T-cell (primary cell): Measurements from ENCODE around the gene CAMTA2. TPM values are rescaled to one million over a fixed set of nuclear protein-coding genes. Genes with fewer than 3 reads are reported as not detected.

Experiments used
- ATAC-seq, 4 experiments: fragments of 200-7000 bp in 3 of 4; fragments of 150-1000 bp in 1 of 4; cut with Tn5 transposase; replicated peaks in 1 of 4; 1 replicate in 3 of 4; 2 replicates in 1 of 4; pipeline ENCODE4 v1.10.0; 2021; ENCODE audit warnings: moderate library complexity in 3 of 4, mild to moderate bottlenecking in 2 of 4, moderate number of reproducible peaks in 1 of 4
- CTCF ChIA-PET, 2 donors: fragments of 300-600 bp; sonication (Branson Sonifier 250); formaldehyde crosslinking; loops; one replicate each; lab custom pipeline; 2022; ENCODE audit warnings: antibody characterized with exemption in 2 of 2; lab: Charles Lee
- POLR2A ChIA-PET, 2 donors: fragments of 300-600 bp; sonication (Branson Sonifier 250); formaldehyde crosslinking; loops; one replicate each; lab custom pipeline; 2022; ENCODE audit warnings: antibody characterized with exemption in 2 of 2; lab: Charles Lee
- DNase-seq, 35 experiments: peaks; one replicate each; pipeline versions ENCODE4 v3.0.0 to v3.0.0-alpha.2; 2013 to 2023
- H3K27ac ChIP-seq: one replicate; pipeline ENCODE4 v1.5.1; 2013; ENCODE audit warnings: low read length
- H3K27me3 ChIP-seq, 2 experiments: replicated peaks in 1 of 2; 1 replicate in 1 of 2; 2 replicates in 1 of 2; pipeline versions ENCODE4 v1.6.1 to v1.7.0; 2013; ENCODE audit warnings: low read length in 1 of 2, mixed read lengths in 1 of 2; ENCODE audit not compliant: control insufficient read depth in 2 of 2, insufficient read depth in 2 of 2; ENCODE audit errors: extremely low read depth in 1 of 2
- H3K36me3 ChIP-seq, 2 donors: 1 replicate in 1 of 2; 2 replicates in 1 of 2; pipeline versions ENCODE4 v1.6.1 to v1.7.0; 2013; ENCODE audit warnings: low read length in 1 of 2; ENCODE audit not compliant: control insufficient read depth in 2 of 2, insufficient read depth in 1 of 2; ENCODE audit errors: extremely low read depth in 1 of 2
- H3K4me1 ChIP-seq, 2 experiments: 1 replicate in 1 of 2; 2 replicates in 1 of 2; pipeline versions ENCODE4 v1.6.1 to v1.7.0; 2013; ENCODE audit warnings: low read length in 2 of 2, mixed read lengths in 1 of 2; ENCODE audit not compliant: insufficient read depth in 2 of 2, control insufficient read depth in 1 of 2; ENCODE audit errors: extremely low read depth in 1 of 2
- H3K4me3 ChIP-seq, 2 donors: 1 replicate in 1 of 2; 2 replicates in 1 of 2; pipeline versions ENCODE4 v1.5.1 to v1.7.0; 2013; ENCODE audit warnings: mild to moderate bottlenecking in 2 of 2, low read length in 1 of 2, moderate library complexity in 1 of 2; ENCODE audit not compliant: control insufficient read depth in 1 of 2; ENCODE audit errors: extremely low read depth in 1 of 2
- H3K9me3 ChIP-seq: 2 replicates; pipeline ENCODE4 v1.7.0; 2013
- H3K27ac Mint-ChIP-seq, 2 donors: one replicate each; pipeline ENCODE4 v1.8.0; 2020 to 2021; ENCODE audit warnings: mild to moderate bottlenecking in 2 of 2, mixed read lengths in 2 of 2
- H3K27me3 Mint-ChIP-seq, 2 donors: one replicate each; pipeline ENCODE4 v1.8.0; 2021 to 2022; ENCODE audit warnings: mixed read lengths in 2 of 2
- H3K36me3 Mint-ChIP-seq: one replicate; pipeline ENCODE4 v1.8.0; 2021; ENCODE audit warnings: mixed read lengths
- H3K4me1 Mint-ChIP-seq, 3 donors: one replicate each; pipeline ENCODE4 v1.8.0; 2020 to 2022; ENCODE audit warnings: mixed read lengths in 3 of 3, mild to moderate bottlenecking in 1 of 3
- H3K4me3 Mint-ChIP-seq, 3 donors: one replicate each; pipeline ENCODE4 v1.8.0; 2020 to 2022; ENCODE audit warnings: mild to moderate bottlenecking in 3 of 3, mixed read lengths in 3 of 3, moderate library complexity in 3 of 3
- H3K9me3 Mint-ChIP-seq, 3 donors: one replicate each; pipeline ENCODE4 v1.8.0; 2020 to 2022; ENCODE audit warnings: mixed read lengths in 3 of 3
- WGBS: methylation state at CpG from one replicate; pipeline ENCODE4 v1.1.5; 2013; ENCODE audit warnings: missing lambda C conversion rate; ENCODE audit not compliant: insufficient coverage; 5-methylcytosine and 5-hydroxymethylcytosine counted together
- total RNA-seq, 35 experiments: library from RNA in 6 of 35; stranded (reverse) in 6 of 35; fragments of 120-200 nt in 1 of 35; gene quantifications; one replicate each; pipeline versions ENCODE4 v1.2.1 to v1.2.4 and lab custom pipeline; 2013 to 2026

The CAMTA2 gene
- total RNA-seq, 5 donors from 2014 or later (not counting 1 experiment from before 2014, with no cell fraction given) = 59.8 to 82.8 (median 72.0) TPM

GRCh38 chr17:4982305-4982704 lies 5.2 kb downstream of the CAMTA2 start:
- no peaks in the 10 kb centered on the region for H3K9me3 Mint-ChIP-seq
- no peaks in the 10 kb centered on the region for H3K9me3 ChIP-seq
- peaks cover 28 to 41% (median 30%) of the 10 kb centered on the region in 3 donors for H3K4me1 Mint-ChIP-seq
- no peaks in the 10 kb centered on the region for H3K27me3 Mint-ChIP-seq
- no peak overlapping the region for H3K27ac ChIP-seq
- H3K27ac Mint-ChIP-seq = peak overlapping the region in 1 of 2 donors; percentile 46
- H3K36me3 ChIP-seq = peaks cover 10 to 47% of the 10 kb centered on the region in 2 donors
- 90% methylated on average over 5 of the region's 5 CpGs for WGBS
- ChIA-PET CTCF (no interaction called here), POLR2A (no interaction called here)
- peaks cover 27% of the 10 kb centered on the region for H3K36me3 Mint-ChIP-seq
- DNase-seq (no peak), ATAC-seq (no peak)
- no peak overlapping the region for H3K4me3 Mint-ChIP-seq
- no peak overlapping the region for H3K4me3 ChIP-seq
- peaks cover 8 to 23% of the 10 kb centered on the region in 2 experiments for H3K4me1 ChIP-seq
- no peaks in the 10 kb centered on the region for H3K27me3 ChIP-seq

DNA sequence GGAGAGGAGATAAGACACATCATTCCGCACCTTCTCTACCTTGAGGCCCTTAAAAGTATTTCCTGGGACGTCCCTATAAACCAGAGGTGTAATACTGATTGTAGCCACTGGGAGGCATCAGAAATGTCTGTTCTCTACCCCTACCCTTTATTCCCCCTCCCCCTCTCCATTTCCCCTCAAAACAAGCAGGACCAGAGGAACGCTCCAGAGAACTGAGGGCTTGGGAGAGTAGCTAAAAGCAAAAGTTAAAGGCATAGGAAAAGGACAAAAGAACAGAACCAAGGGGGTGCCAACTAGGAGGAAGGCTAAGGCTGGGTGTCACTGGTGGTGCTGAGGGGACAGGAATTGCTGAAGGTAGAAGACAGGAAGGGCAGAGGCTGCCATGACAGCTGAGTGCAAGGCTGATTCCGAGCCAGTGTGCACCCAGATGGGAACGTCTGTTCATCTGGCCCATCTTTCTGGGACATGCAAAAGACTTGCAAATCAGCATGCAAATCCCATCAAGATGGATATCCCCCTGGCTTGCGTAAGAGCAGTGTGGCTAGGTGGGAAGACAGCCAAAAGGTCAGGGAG lies 6.7 kb downstream of the CAMTA2 start:
- Histone ChIP-seq H3K36me3 (peaks cover 10 to 60% of the 10 kb centered on the region in 2 donors), H3K4me1 (peaks cover 8 to 12% of the 10 kb centered on the region in 2 experiments), H3K4me3 (no peak overlapping the region), H3K9me3 (no peaks in the 10 kb centered on the region), H3K27me3 (no peaks in the 10 kb centered on the region), H3K27ac (no peak overlapping the region)
- peak; percentile 83 to 88 (median 85) for ATAC-seq
- CTCF ChIA-PET = interaction anchor here (0.5 to 1.7 kb wide), 6 partner anchors 10 to 304 kb away, joined by 3 to 7 read pairs (median 3); partner anchors contain the start of gene SPAG7 (in 1 of the 2)
- peak in 17 of 35 experiments; percentile 14 to 83 (median 41) for DNase-seq
- H3K4me3 Mint-ChIP-seq = peak overlapping the region in 1 of 3 donors; percentile 10
- WGBS = no CpG with 5 or more reads among the region's 6 CpGs
- H3K9me3 Mint-ChIP-seq = no peaks in the 10 kb centered on the region
- peaks cover 30% of the 10 kb centered on the region for H3K36me3 Mint-ChIP-seq
- POLR2A ChIA-PET = no interaction called here
- H3K27ac Mint-ChIP-seq = peak overlapping the region; percentile 80
- peaks cover 17 to 31% (median 20%) of the 10 kb centered on the region in 3 donors for H3K4me1 Mint-ChIP-seq
- no peaks in the 10 kb centered on the region for H3K27me3 Mint-ChIP-seq

- Histone ChIP-seq H3K27me3 (no peaks in the 10 kb centered on the region), H3K36me3 (peaks cover 10 to 67% of the 10 kb centered on the region in 2 donors), H3K4me1 (peaks cover 8 to 12% of the 10 kb centered on the region in 2 experiments), H3K9me3 (no peaks in the 10 kb centered on the region), H3K27ac (no peak overlapping the region), H3K4me3 (no peak overlapping the region)
- H3K4me3 Mint-ChIP-seq = no peak overlapping the region
- H3K4me1 Mint-ChIP-seq = peaks cover 10 to 29% (median 23%) of the 10 kb centered on the region in 3 donors
- ChIA-PET POLR2A (interaction anchor here (0.5 to 0.6 kb wide), 2 partner anchors 83 kb away, joined by 5 read pairs; no protein-coding TSS in a partner anchor), CTCF (interaction anchor here in 1 of 2 donors (0.6 kb wide), 1 partner anchor 839 kb away, joined by 3 read pairs; no protein-coding TSS in a partner anchor)
- ATAC-seq (no peak), DNase-seq (no peak)
- no peak overlapping the region for H3K27ac Mint-ChIP-seq
- H3K9me3 Mint-ChIP-seq = no peaks in the 10 kb centered on the region
- peaks cover 43% of the 10 kb centered on the region for H3K36me3 Mint-ChIP-seq
- H3K27me3 Mint-ChIP-seq = no peaks in the 10 kb centered on the region
Observed at GRCh38 chr17:4978726-4979125, 8.7 kb downstream of the CAMTA2 start.

- DNase-seq = no peak
- Histone ChIP-seq H3K27ac (no peak overlapping the region), H3K36me3 (peaks cover 14 to 65% of the 10 kb centered on the region in 2 donors), H3K4me3 (no peak overlapping the region), H3K9me3 (no peaks in the 10 kb centered on the region), H3K4me1 (peaks cover 0 to 11% of the 10 kb centered on the region in 2 experiments), H3K27me3 (no peaks in the 10 kb centered on the region)
- Mint-ChIP-seq H3K9me3 (no peaks in the 10 kb centered on the region), H3K27me3 (no peaks in the 10 kb centered on the region), H3K4me3 (no peak overlapping the region), H3K27ac (peak overlapping the region in 1 of 2 donors; percentile 61), H3K36me3 (peaks cover 38% of the 10 kb centered on the region), H3K4me1 (peaks cover 7 to 17% (median 15%) of the 10 kb centered on the region in 3 donors)
- 100% methylated on average over 2 of the region's 9 CpGs for WGBS
- ATAC-seq = no peak
- POLR2A ChIA-PET = no interaction called here
- CTCF ChIA-PET = interaction anchor here in 1 of 2 donors (0.6 to 0.7 kb wide), 2 partner anchors 16 to 124 kb away, joined by 3 to 4 read pairs; no protein-coding TSS in a partner anchor
Observed at GRCh38 chr17:4974115-4974670, 13.3 kb downstream of the CAMTA2 start.

DNA sequence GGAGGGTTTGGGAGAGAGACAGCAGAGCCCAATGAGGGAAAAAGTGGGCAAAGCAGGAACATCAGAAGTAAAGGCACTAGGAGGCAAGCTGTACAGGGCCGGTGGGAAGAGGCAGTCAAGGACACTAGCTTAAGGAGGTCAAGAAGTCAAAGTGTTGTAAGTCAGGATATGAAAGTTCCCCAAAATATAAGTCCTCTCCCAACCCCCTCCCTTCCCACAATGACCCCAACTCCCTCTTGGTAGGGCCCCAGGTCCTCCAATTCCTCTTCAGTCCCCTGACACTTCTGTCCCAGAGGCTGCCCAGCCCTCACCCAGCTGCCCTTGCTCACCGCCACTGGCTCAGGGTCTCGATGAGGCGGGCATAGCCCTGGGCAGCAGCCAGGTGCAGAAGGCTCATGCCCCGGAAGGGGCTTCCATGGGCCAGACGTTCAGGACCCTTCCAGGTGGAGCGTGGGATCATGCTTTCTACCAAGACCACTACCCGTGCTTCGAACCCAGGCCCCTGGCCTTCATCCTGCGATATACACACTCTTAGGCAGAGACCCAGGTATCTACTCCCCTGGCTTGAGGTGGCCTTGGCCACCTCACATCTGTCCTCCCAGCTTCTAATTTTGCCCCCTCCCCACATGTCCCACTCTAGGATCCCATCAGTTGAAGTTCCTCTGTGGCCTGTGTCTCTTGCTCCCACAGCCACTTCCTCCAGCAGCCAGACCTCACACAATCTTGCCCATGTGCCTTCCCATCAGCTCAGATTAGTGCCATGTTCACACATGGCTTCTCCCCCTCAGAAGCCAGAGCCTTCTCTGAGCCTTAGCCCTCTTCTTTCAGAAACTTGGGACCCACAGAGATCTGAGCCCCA lies 14.0 kb downstream of the CAMTA2 start:
- ChIA-PET POLR2A (interaction anchor here in 1 of 2 donors (0.6 kb wide), 1 partner anchor 76 kb away, joined by 3 read pairs; no protein-coding TSS in a partner anchor), CTCF (interaction anchor here in 1 of 2 donors (0.6 kb wide), 1 partner anchor 70 kb away, joined by 9 read pairs; no protein-coding TSS in a partner anchor)
- DNase-seq (no peak), ATAC-seq (no peak)
- H3K36me3 ChIP-seq = peaks cover 8 to 59% of the 10 kb centered on the region in 2 donors
- no peaks in the 10 kb centered on the region for H3K9me3 Mint-ChIP-seq
- H3K4me3 ChIP-seq = no peak overlapping the region
- 95% methylated on average over 8 of the region's 10 CpGs for WGBS
- peaks cover 1 to 18% of the 10 kb centered on the region in 2 experiments for H3K4me1 ChIP-seq
- no peak overlapping the region for H3K4me3 Mint-ChIP-seq
- H3K4me1 Mint-ChIP-seq = peaks cover 7 to 22% (median 14%) of the 10 kb centered on the region in 3 donors
- H3K27me3 ChIP-seq = no peaks in the 10 kb centered on the region
- H3K27me3 Mint-ChIP-seq = no peaks in the 10 kb centered on the region
- H3K27ac Mint-ChIP-seq = peak overlapping the region in 1 of 2 donors; percentile 35
- H3K36me3 Mint-ChIP-seq = peaks cover 38% of the 10 kb centered on the region
- H3K27ac ChIP-seq = no peak overlapping the region
- no peaks in the 10 kb centered on the region for H3K9me3 ChIP-seq

- peaks cover 7 to 22% (median 14%) of the 10 kb centered on the region in 3 donors for H3K4me1 Mint-ChIP-seq
- H3K4me1 ChIP-seq = peaks cover 2 to 25% of the 10 kb centered on the region in 2 experiments
- H3K9me3 ChIP-seq = no peaks in the 10 kb centered on the region
- no peak overlapping the region for H3K4me3 ChIP-seq
- H3K36me3 ChIP-seq = peaks cover 4 to 51% of the 10 kb centered on the region in 2 donors
- DNase-seq (no peak), ATAC-seq (no peak)
- no peak overlapping the region for H3K4me3 Mint-ChIP-seq
- peaks cover 35% of the 10 kb centered on the region for H3K36me3 Mint-ChIP-seq
- WGBS = 100% methylated on average over 4 of the region's 12 CpGs
- no peaks in the 10 kb centered on the region for H3K27me3 Mint-ChIP-seq
- ChIA-PET CTCF (interaction anchor here in 1 of 2 donors (0.5 kb wide), 1 partner anchor 108 kb away, joined by 7 read pairs; no protein-coding TSS in a partner anchor), POLR2A (interaction anchor here in 1 of 2 donors (0.6 kb wide), 1 partner anchor 77 kb away, joined by 3 read pairs; no protein-coding TSS in a partner anchor)
- H3K9me3 Mint-ChIP-seq = no peaks in the 10 kb centered on the region
- no peak overlapping the region for H3K27ac ChIP-seq
- H3K27me3 ChIP-seq = no peaks in the 10 kb centered on the region
- no peak overlapping the region for H3K27ac Mint-ChIP-seq
Observed at GRCh38 chr17:4972752-4973151, 14.7 kb downstream of the CAMTA2 start.
